Astrocyte (in vitro differentiated cells and primary cell): ENCODE measurements around the gene CAMK2D. TPM values are rescaled to one million over a fixed set of nuclear protein-coding genes. Genes with fewer than 3 reads are reported as not detected.

ENCODE experiments used
- DNase-seq: peaks from one replicate; pipeline ENCODE4 v3.0.0-alpha.2; 2010; ENCODE audit warnings: low read depth
- FAIRE-seq: peaks from 2 replicates; lab custom pipeline; 2011; peaks lifted over from hg19 to GRCh38; lab: Jason Lieb, UNC
- H2AFZ ChIP-seq: 2 replicates; pipeline ENCODE4 v1.6.0; 2012; ENCODE audit warnings: low read depth, low read length, inconsistent platforms
- H3K27ac ChIP-seq: 2 replicates; pipeline ENCODE4 v1.5.1; 2011; ENCODE audit warnings: low read depth, low read length, inconsistent platforms
- H3K27me3 ChIP-seq: 2 replicates; pipeline ENCODE4 v1.6.0; 2011; ENCODE audit warnings: low read length, inconsistent platforms; ENCODE audit not compliant: insufficient read depth
- H3K36me3 ChIP-seq: 2 replicates; pipeline ENCODE4 v1.5.1; 2011; ENCODE audit warnings: low read length, inconsistent platforms; ENCODE audit not compliant: insufficient read depth
- H3K4me1 ChIP-seq: 2 replicates; pipeline ENCODE4 v1.5.1; 2011; ENCODE audit warnings: low read length, inconsistent platforms; ENCODE audit not compliant: insufficient read depth
- H3K4me2 ChIP-seq: 2 replicates; pipeline ENCODE4 v1.6.0; 2012; ENCODE audit warnings: low read length, inconsistent platforms
- H3K4me3 ChIP-seq: 2 replicates; pipeline ENCODE4 v1.5.1; 2011; ENCODE audit warnings: low read depth, mild to moderate bottlenecking, low read length, inconsistent platforms; ENCODE audit not compliant: insufficient read depth
- H3K79me2 ChIP-seq: 2 replicates; pipeline ENCODE4 v1.6.0; 2012; ENCODE audit warnings: mild to moderate bottlenecking, low read length, inconsistent platforms; ENCODE audit not compliant: insufficient read depth
- H3K9ac ChIP-seq: 2 replicates; pipeline ENCODE4 v1.6.0; 2012; ENCODE audit warnings: mild to moderate bottlenecking, low read length, inconsistent platforms
- H3K9me3 ChIP-seq: 2 replicates; pipeline ENCODE4 v1.5.1; 2012; ENCODE audit warnings: low read depth, mild to moderate bottlenecking, low read length, inconsistent platforms; ENCODE audit not compliant: insufficient read depth
- H4K20me1 ChIP-seq: 2 replicates; pipeline ENCODE4 v1.6.0; 2012; ENCODE audit warnings: low read length, inconsistent platforms; ENCODE audit not compliant: insufficient read depth
- H3K27ac Mint-ChIP-seq: one replicate; pipeline ENCODE4 v1.8.0; 2021; ENCODE audit warnings: mild to moderate bottlenecking, mixed read lengths; ENCODE audit not compliant: unreplicated experiment
- H3K27me3 Mint-ChIP-seq: one replicate; pipeline ENCODE4 v1.8.0; 2021; ENCODE audit warnings: low read depth, mixed read lengths; ENCODE audit not compliant: unreplicated experiment
- H3K36me3 Mint-ChIP-seq: one replicate; pipeline ENCODE4 v1.8.0; 2021; ENCODE audit warnings: low read depth, mixed read lengths; ENCODE audit not compliant: unreplicated experiment
- H3K4me1 Mint-ChIP-seq: one replicate; pipeline ENCODE4 v1.8.0; 2021; ENCODE audit warnings: low read depth, mixed read lengths; ENCODE audit not compliant: unreplicated experiment
- H3K4me3 Mint-ChIP-seq: one replicate; pipeline ENCODE4 v1.8.0; 2021; ENCODE audit warnings: mild to moderate bottlenecking, moderate library complexity, mixed read lengths; ENCODE audit not compliant: unreplicated experiment
- H3K9me3 Mint-ChIP-seq: one replicate; pipeline ENCODE4 v1.8.0; 2021; ENCODE audit warnings: mild to moderate bottlenecking, mixed read lengths; ENCODE audit not compliant: unreplicated experiment
- CTCF ChIP-seq: IDR thresholded peaks from 2 replicates; pipeline ENCODE4 v1.5.1; 2011; ENCODE audit warnings: low read depth, mild to moderate bottlenecking, inconsistent platforms, low read length, moderate library complexity; ENCODE audit not compliant: insufficient read depth
- EZH2 ChIP-seq: IDR thresholded peaks from 2 replicates; pipeline ENCODE4 v1.6.1; 2012; ENCODE audit warnings: mild to moderate bottlenecking, low read length, inconsistent platforms; ENCODE audit not compliant: insufficient read depth
- total RNA-seq: library from RNA; stranded (reverse); gene quantifications from 2 replicates; pipeline ENCODE4 v1.2.1, GENCODE V29; 2021

Gene CAMK2D
- total RNA-seq, 1 donor from 2014 or later: 80.8 TPM

- H3K36me3 Mint-ChIP-seq: peaks cover 6% of the 10 kb centered on the region
- TF ChIP-seq CTCF (no peak), EZH2 (no peak)
- DNase-seq: no peak
- no peaks in the 10 kb centered on the region for H3K36me3 ChIP-seq
- no peak overlapping the region for H3K4me2 ChIP-seq
- no peaks in the 10 kb centered on the region for H3K9me3 ChIP-seq
- peak overlapping the region; percentile 60 for H3K4me3 Mint-ChIP-seq
- H3K27me3 ChIP-seq: no peaks in the 10 kb centered on the region
- H4K20me1 ChIP-seq: no peaks in the 10 kb centered on the region
- H3K27me3 Mint-ChIP-seq: no peaks in the 10 kb centered on the region
- H3K4me1 ChIP-seq: no peaks in the 10 kb centered on the region
- no peak overlapping the region for H3K27ac ChIP-seq
- no peak overlapping the region for H2AFZ ChIP-seq
- no peaks in the 10 kb centered on the region for H3K9me3 Mint-ChIP-seq
- H3K27ac Mint-ChIP-seq: peak overlapping the region; percentile 92
- FAIRE-seq: no peak
- no peak overlapping the region for H3K4me3 ChIP-seq
- no peak overlapping the region for H3K9ac ChIP-seq
- H3K4me1 Mint-ChIP-seq: peaks cover 14% of the 10 kb centered on the region
- H3K79me2 ChIP-seq: peaks cover 86% of the 10 kb centered on the region
Measured at GRCh38 chr4:113739197-113739596, 22.3 kb downstream of the CAMK2D start.

- FAIRE-seq (no peak), DNase-seq (peak; percentile 83)
- Histone ChIP-seq H3K9me3 (no peaks in the 10 kb centered on the region), H4K20me1 (no peaks in the 10 kb centered on the region), H3K4me3 (no peak overlapping the region), H2AFZ (no peak overlapping the region), H3K27me3 (no peaks in the 10 kb centered on the region), H3K9ac (no peak overlapping the region), H3K4me2 (no peak overlapping the region), H3K4me1 (no peaks in the 10 kb centered on the region), H3K36me3 (no peaks in the 10 kb centered on the region), H3K79me2 (peaks cover 87% of the 10 kb centered on the region), H3K27ac (no peak overlapping the region)
- Mint-ChIP-seq H3K27ac (no peak overlapping the region), H3K9me3 (no peaks in the 10 kb centered on the region), H3K27me3 (no peaks in the 10 kb centered on the region), H3K4me1 (peaks cover 18% of the 10 kb centered on the region), H3K4me3 (no peak overlapping the region), H3K36me3 (peaks cover 8% of the 10 kb centered on the region)
- TF ChIP-seq EZH2 (no peak), CTCF (no peak)
Measured at GRCh38 chr4:113738251-113738650, 23.3 kb downstream of the CAMK2D start.

GRCh38 chr4:113733685-113734084, 27.9 kb downstream of the CAMK2D start:
- H3K9me3 ChIP-seq: no peaks in the 10 kb centered on the region
- Mint-ChIP-seq H3K4me1 (peaks cover 20% of the 10 kb centered on the region), H3K27me3 (no peaks in the 10 kb centered on the region), H3K36me3 (peaks cover 6% of the 10 kb centered on the region), H3K9me3 (no peaks in the 10 kb centered on the region), H3K27ac (no peak overlapping the region), H3K4me3 (no peak overlapping the region)
- H3K9ac ChIP-seq: no peak overlapping the region
- peaks cover 13% of the 10 kb centered on the region for H4K20me1 ChIP-seq
- no peak for TF ChIP-seq EZH2
- TF ChIP-seq CTCF: no peak
- DNase-seq (no peak), FAIRE-seq (no peak)
- H3K27me3 ChIP-seq: no peaks in the 10 kb centered on the region
- H3K4me3 ChIP-seq: no peak overlapping the region
- H3K36me3 ChIP-seq: peaks cover 4% of the 10 kb centered on the region
- H3K27ac ChIP-seq: no peak overlapping the region
- H3K4me1 ChIP-seq: no peaks in the 10 kb centered on the region
- H2AFZ ChIP-seq: no peak overlapping the region
- peaks cover 92% of the 10 kb centered on the region for H3K79me2 ChIP-seq
- H3K4me2 ChIP-seq: no peak overlapping the region
